ENCODE data around the gene DYNC2I2.
"Not testable (repeated sequence)": the region's sequence is repeated elsewhere in the genome, so short reads cannot be mapped to it uniquely, and the experiment has no call there.

The DYNC2I2 gene

GRCh38 chr9:128656416-128657343 lies at the start of gene DYNC2I2:
Gene DYNC2I2 (minus strand): TSS chr9:128656847. CDS start chr9:128656726, 121 bp downstream.
- peak; percentile 97 for DNase-seq

GRCh38 chr9:128706045-128706444 lies 49.4 kb upstream of the DYNC2I2 start:
- no peak for DNase-seq

GRCh38 chr9:128705051-128705965 lies 48.7 kb upstream of the DYNC2I2 start:
- no peak for DNase-seq

- DNase-seq: no peak
Observed at GRCh38 chr9:128704356-128704670, 47.7 kb upstream of the DYNC2I2 start.

- no peak for DNase-seq
Observed at GRCh38 chr9:128703616-128704355, 47.1 kb upstream of the DYNC2I2 start.

- no peak for DNase-seq
Observed at GRCh38 chr9:128702949-128703615, 46.4 kb upstream of the DYNC2I2 start.

GRCh38 chr9:128702445-128702948 lies 45.9 kb upstream of the DYNC2I2 start, which contains the start of gene PKN3:
Gene PKN3 (plus strand): TSS chr9:128702503. CDS start chr9:128702916, 413 bp downstream.
- peak; percentile 92 for DNase-seq

GRCh38 chr9:128701227-128701854 lies 44.7 kb upstream of the DYNC2I2 start:
- DNase-seq: no peak

- DNase-seq: not testable (repeated sequence)
Observed at GRCh38 chr9:128699096-128699795, 42.6 kb upstream of the DYNC2I2 start.

GRCh38 chr9:128696923-128697707 lies 40.5 kb upstream of the DYNC2I2 start:
- DNase-seq: no peak

GRCh38 chr9:128694344-128694743 lies 37.7 kb upstream of the DYNC2I2 start:
- DNase-seq: no peak

- not testable (repeated sequence) for DNase-seq
Observed at GRCh38 chr9:128693738-128694137, 37.1 kb upstream of the DYNC2I2 start.

GRCh38 chr9:128690684-128691034 lies 34.0 kb upstream of the DYNC2I2 start:
- DNase-seq: no peak

GRCh38 chr9:128689820-128690683 lies 33.4 kb upstream of the DYNC2I2 start:
- DNase-seq: peak; percentile 70

GRCh38 chr9:128689293-128689774 lies 32.7 kb upstream of the DYNC2I2 start:
- peak; percentile 84 for DNase-seq

GRCh38 chr9:128688501-128689292 lies 32.0 kb upstream of the DYNC2I2 start, which contains the start of gene SET:
Gene SET (plus strand): TSS chr9:128689222. CDS start chr9:128689583, 361 bp downstream.
- peak; percentile 94 for DNase-seq

GRCh38 chr9:128687453-128687852 lies 30.8 kb upstream of the DYNC2I2 start:
- no peak for DNase-seq

All from right forelimb (tissue), 1 donor.